HepG2 (cell line): ENCODE data around the gene FAM219B. TPM values are rescaled to one million over a fixed set of nuclear protein-coding genes. Genes with fewer than 3 reads are reported as not detected.
A peak's percentile ranks its signal among the peaks of the same experiment; 100 is the strongest.

Source experiments
- GPBP1L1 ChIP-seq: sonication (generic); formaldehyde crosslinking; IDR thresholded peaks from 2 replicates; pipeline ENCODE4 v1.5.0; 2020; ENCODE audit warnings: mild to moderate bottlenecking, missing genetic modification reagents
- HOXA3 ChIP-seq: sonication (generic); formaldehyde crosslinking; IDR thresholded peaks from 2 replicates; pipeline ENCODE4 v1.5.0; 2020; ENCODE audit warnings: missing genetic modification reagents
- MED13 ChIP-seq: sonication (generic); formaldehyde crosslinking; IDR thresholded peaks from 2 replicates; pipeline ENCODE4 v1.5.0; 2020; ENCODE audit warnings: missing genetic modification reagents
- NR1H2 ChIP-seq: sonication (generic); formaldehyde crosslinking; IDR thresholded peaks from 2 replicates; pipeline ENCODE4 v1.8.1; 2022; ENCODE audit warnings: low read depth, missing genetic modification reagents, borderline replicate concordance
- PAXIP1 ChIP-seq: sonication (generic); formaldehyde crosslinking; conservative IDR thresholded peaks from 2 replicates; pipeline ENCODE4 v1.4.0; 2020; ENCODE audit warnings: mild to moderate bottlenecking, missing genetic modification reagents, moderate library complexity
- PITX1 ChIP-seq: sonication (generic); formaldehyde crosslinking; IDR thresholded peaks from 2 replicates; pipeline ENCODE4 v1.5.1; 2020; ENCODE audit warnings: mild to moderate bottlenecking, missing genetic modification reagents
- PPARG ChIP-seq: conservative IDR thresholded peaks from 2 replicates; pipeline ENCODE4 v1.6.1; 2016; ENCODE audit warnings: missing biosample characterization, missing genetic modification reagents
- REPIN1 ChIP-seq: sonication (generic); formaldehyde crosslinking; IDR thresholded peaks from 2 replicates; pipeline ENCODE4 v1.8.0; 2022; ENCODE audit warnings: missing genetic modification reagents, low read depth, mild to moderate bottlenecking, borderline replicate concordance
- SUZ12 ChIP-seq: fragments of 150-350 bp; IDR thresholded peaks from 2 replicates; pipeline ENCODE4 v1.6.1; 2014; ENCODE audit warnings: low read depth, low read length
- ZBTB10 ChIP-seq: sonication (generic); formaldehyde crosslinking; IDR thresholded peaks from 2 replicates; pipeline ENCODE4 v1.4.0; 2020; ENCODE audit warnings: missing genetic modification reagents, borderline replicate concordance
- ZC3H4 ChIP-seq: sonication (generic); formaldehyde crosslinking; IDR thresholded peaks from 2 replicates; pipeline ENCODE4 v1.4.0; 2020; ENCODE audit warnings: missing genetic modification reagents, borderline replicate concordance
- ZNF142 ChIP-seq: sonication (generic); formaldehyde crosslinking; IDR thresholded peaks from 2 replicates; pipeline ENCODE4 v1.4.0; 2020; ENCODE audit warnings: missing genetic modification reagents
- ZNF24 ChIP-seq: fragments of 450-650 bp; IDR thresholded peaks from 2 replicates; pipeline ENCODE4 v1.6.1; 2017; ENCODE audit warnings: antibody characterized with exemption, mild to moderate bottlenecking
- ZNF280B ChIP-seq: sonication (generic); formaldehyde crosslinking; IDR thresholded peaks from 2 replicates; pipeline ENCODE4 v1.5.0; 2020; ENCODE audit warnings: missing genetic modification reagents, mild to moderate bottlenecking, borderline replicate concordance
- ZNF282 ChIP-seq: fragments of 450-650 bp; IDR thresholded peaks from 2 replicates; pipeline ENCODE4 v1.6.1; 2018; ENCODE audit not compliant: partially characterized antibody
- polyA plus RNA-seq, 8 experiments: library from polyadenylated mRNA; depleted of rRNA in 3 of 8; stranded (reverse) in 7 of 8; unstranded in 1 of 8; fragments of >200 nt; fragmentation: Illumina TruSeq in 4 of 8; extraction: Trizol in 4 of 8; gene quantifications; 2 replicates each; pipeline versions ENCODE4 v1.2.1 to v1.2.3, GENCODE V29; 2011 to 2016; ENCODE audit warnings: low read depth in 4 of 8, missing spikeins in 1 of 8, mixed read lengths in 1 of 8; ENCODE audit not compliant: insufficient read depth in 1 of 8
- total RNA-seq, 5 experiments: library from RNA; depleted of rRNA; stranded (reverse); fragments of >200 nt; fragmentation: Illumina TruSeq; extraction: Trizol; gene quantifications; 2 replicates each; pipeline ENCODE4 v1.2.3, GENCODE V29; 2016; ENCODE audit warnings: low read depth in 1 of 5

Gene FAM219B
- total and polyA plus RNA-seq, 2 of the 13 experiments (the other 11 are each of a cell fraction or from before 2014, with no cell fraction given): 36.6 to 50.2 TPM

- TF ChIP-seq REPIN1 (CRISPR knock-in tag) (no peak), GPBP1L1 (CRISPR knock-in tag) (no peak), HOXA3 (CRISPR knock-in tag) (0 out of 2 replicates have a peak, but pooled peaks have one; percentile 24), SUZ12 (no peak), PPARG (CRISPR knock-in tag) (no peak), NR1H2 (CRISPR knock-in tag) (no peak), PITX1 (CRISPR knock-in tag) (no peak), ZNF142 (CRISPR knock-in tag) (no peak), ZBTB10 (CRISPR knock-in tag) (no peak), ZNF282 (no peak), MED13 (CRISPR knock-in tag) (no peak), PAXIP1 (CRISPR knock-in tag) (peak; percentile 67), ZNF24 (no peak), ZNF280B (CRISPR knock-in tag) (no peak), ZC3H4 (no peak)
Observed at GRCh38 chr15:74928771-74929198, 22.1 kb upstream of the FAM219B start (continued).
